ENCODE measurements around the gene PACSIN2. TPM values are rescaled to one million over a fixed set of nuclear protein-coding genes. Genes with fewer than 3 reads are reported as not detected.
A peak's percentile ranks its signal among the peaks of the same experiment; 100 is the strongest.

The PACSIN2 gene
- total and polyA plus RNA-seq, 10 of the 15 experiments (the other 5 are each of a cell fraction or from before 2014, with no cell fraction given), result 0.93 to 78.7 (median 46.8) TPM

- no peak for DNase-seq (ENCODE audit: low read depth, low spot score)
- WGBS (ENCODE audit: insufficient coverage, insufficient replicate concordance, low lambda C conversion rate, missing lambda C conversion rate), result 91% methylated on average over 3 of the region's 3 CpGs
- intact Hi-C loops (cut with micrococcal nuclease; ENCODE audit: unreplicated experiment) (no loop called here), in situ Hi-C loops (cut with MboI) (no loop called here)
- SMC1A ChIA-PET (ENCODE audit: uncharacterized antibody, unreplicated experiment), result interaction anchor here (1.0 to 2.3 kb wide), 4 partner anchors 8 to 32 kb away, joined by 3 to 8 read pairs (median 5); no protein-coding TSS in a partner anchor
- no peaks in the 10 kb centered on the region for H4K20me1 ChIP-seq (ENCODE audit: control insufficient read depth, insufficient read depth)
- CTCF ChIA-PET, result interaction anchor here (0.8 to 1.9 kb wide), 4 partner anchors 9 to 124 kb away, joined by 3 to 8 read pairs (median 5); no protein-coding TSS in a partner anchor
- H3K9me3 ChIP-seq (replicated peaks; ENCODE audit: control insufficient read depth, insufficient read depth, low read length), result peaks cover 5% of the 10 kb centered on the region
- RAD21 ChIA-PET (ENCODE audit: unreplicated experiment), result interaction anchor here (1.4 to 2.6 kb wide), 2 partner anchors 9 to 12 kb away, joined by 6 to 17 read pairs; no protein-coding TSS in a partner anchor
- H3K4me2 ChIP-seq (ENCODE audit: control insufficient read depth, insufficient read depth), result peak overlapping the region; percentile 9; the same call in 1 of the 2 replicates
- no peak for FAIRE-seq
- no peak overlapping the region for H3K4me3 ChIP-seq
- BruUV-seq (replicated peaks), result no TSS peak
- H2AFZ ChIP-seq (ENCODE audit: control insufficient read depth, low read depth, low read length), result no peak overlapping the region
- no peak overlapping the region for H3K9ac ChIP-seq (ENCODE audit: control insufficient read depth, insufficient read depth, low read length)
- H3K27me3 ChIP-seq (replicated peaks in 1 of 2; ENCODE audit: control insufficient read depth in 2 of 2, insufficient read depth in 2 of 2, low read length in 1 of 2), result no peaks in the 10 kb centered on the region
- peak overlapping the region; percentile 35 for H3K27ac ChIP-seq (ENCODE audit: control insufficient read depth, insufficient read depth)
- peaks cover 80% of the 10 kb centered on the region for H3K79me2 ChIP-seq (ENCODE audit: control insufficient read depth, insufficient read depth, low read length)
- POLR2A ChIA-PET, result interaction anchor here (0.7 to 2.3 kb wide), 3 partner anchors 7 to 12 kb away, joined by 3 to 9 read pairs (median 6); no protein-coding TSS in a partner anchor
- peaks cover 34% of the 10 kb centered on the region for H3K4me1 ChIP-seq (ENCODE audit: control insufficient read depth, insufficient read depth, low read length)
- H3K36me3 ChIP-seq (ENCODE audit: control insufficient read depth in 2 of 2, insufficient read depth in 2 of 2, low read length in 1 of 2), result peaks cover 2 to 9% of the 10 kb centered on the region in 2 experiments; a peak in 3 of 4 replicates
- TF ChIP-seq ZNF217 (IDR thresholded peaks at IDR 0.05) (0 out of 2 replicates have a peak, but pooled peaks have one; percentile 42), HDAC6 (IDR thresholded peaks at IDR 0.05; ENCODE audit: unreplicated experiment) (no peak)
- ATAC-seq, result no peak
Measured at GRCh38 chr22:42992092-42992491, 22.9 kb downstream of the PACSIN2 start.

- no peak overlapping the region for H3K4me2 ChIP-seq (ENCODE audit: control insufficient read depth, insufficient read depth)
- POLR2A ChIA-PET, result interaction anchor here (0.7 to 2.3 kb wide), 6 partner anchors 10 to 166 kb away, joined by 3 to 9 read pairs (median 4); partner anchors contain the start of gene PACSIN2
Measured at GRCh38 chr22:42991010-42991651, 23.8 kb downstream of the PACSIN2 start.

More at GRCh38 chr22:42991010-42991651, 23.8 kb downstream of the PACSIN2 start:
- Histone ChIP-seq H3K27ac (ENCODE audit: control insufficient read depth, insufficient read depth) (peak overlapping the region; percentile 30; the same call in 1 of the 2 replicates), H3K9ac (ENCODE audit: control insufficient read depth, insufficient read depth, low read length) (no peak overlapping the region), H3K4me3 (no peak overlapping the region), H3K9me3 (replicated peaks; ENCODE audit: control insufficient read depth, insufficient read depth, low read length) (peaks cover 5% of the 10 kb centered on the region), H3K79me2 (ENCODE audit: control insufficient read depth, insufficient read depth, low read length) (peaks cover 78% of the 10 kb centered on the region), H3K27me3 (replicated peaks in 1 of 2; ENCODE audit: control insufficient read depth in 2 of 2, insufficient read depth in 2 of 2, low read length in 1 of 2) (no peaks in the 10 kb centered on the region), H3K36me3 (ENCODE audit: control insufficient read depth in 2 of 2, insufficient read depth in 2 of 2, low read length in 1 of 2) (peaks cover 2 to 9% of the 10 kb centered on the region in 2 experiments; a peak in 3 of 4 replicates), H3K4me1 (ENCODE audit: control insufficient read depth, insufficient read depth, low read length) (peaks cover 26% of the 10 kb centered on the region), H2AFZ (ENCODE audit: control insufficient read depth, low read depth, low read length) (no peak overlapping the region), H4K20me1 (ENCODE audit: control insufficient read depth, insufficient read depth) (no peaks in the 10 kb centered on the region)
- RAD21 ChIA-PET (ENCODE audit: unreplicated experiment), result interaction anchor here (0.7 to 2.6 kb wide), 4 partner anchors 10 to 23 kb away, joined by 3 to 17 read pairs (median 6); no protein-coding TSS in a partner anchor
- no peak for FAIRE-seq
- in situ Hi-C loops (cut with MboI), result no loop called here
- SMC1A ChIA-PET (ENCODE audit: uncharacterized antibody, unreplicated experiment), result interaction anchor here (1.3 to 2.3 kb wide), 5 partner anchors 9 to 57 kb away, joined by 3 to 8 read pairs (median 6); no protein-coding TSS in a partner anchor
- TF ChIP-seq FOXM1 (IDR thresholded peaks at IDR 0.05; ENCODE audit: low read depth, low read length) (0 out of 2 replicates have a peak, but pooled peaks have one; percentile 39), ATF2 (IDR thresholded peaks at IDR 0.05; ENCODE audit: low read length) (0 out of 2 replicates have a peak, but pooled peaks have one; percentile 38), MYC (IDR thresholded peaks at IDR 0.05; ENCODE audit: insufficient read depth, insufficient read length, insufficient replicate concordance, low read length, severe bottlenecking) (no peak), BCLAF1 (IDR thresholded peaks at IDR 0.05) (no peak), EED (IDR thresholded peaks at IDR 0.05; ENCODE audit: low read depth) (peak; percentile 33; the same call in 1 of the 2 replicates), ZNF24 (IDR thresholded peaks at IDR 0.05) (no peak)
- DNase-seq (ENCODE audit: low read depth, low spot score), result no peak
- intact Hi-C loops (cut with micrococcal nuclease; ENCODE audit: unreplicated experiment), result no loop called here
- no TSS peak for BruUV-seq (replicated peaks)
- 88% methylated on average over 5 of the region's 5 CpGs for WGBS (ENCODE audit: insufficient coverage, insufficient replicate concordance, low lambda C conversion rate, missing lambda C conversion rate)
- CTCF ChIA-PET, result interaction anchor here (0.8 to 2.1 kb wide), 7 partner anchors 10 to 123 kb away, joined by 3 to 9 read pairs (median 4); no protein-coding TSS in a partner anchor
- peak; percentile 47 for ATAC-seq

All from GM12878 (cell line).